HFF-Myc (cell line): ENCODE data around the gene TLE1.

Source experiments
- DNase-seq: peaks from one replicate; pipeline ENCODE4 v3.0.0-alpha.2; 2011; ENCODE audit warnings: low read depth; ENCODE audit errors: extremely low read depth
- H3K4me3 ChIP-seq: replicated peaks from 2 replicates; pipeline ENCODE4 v1.5.1; 2011; ENCODE audit warnings: low read depth, mild to moderate bottlenecking, control low read depth, low read length
- CTCF ChIP-seq: IDR thresholded peaks from 2 replicates; pipeline ENCODE4 v1.5.1; 2012; ENCODE audit warnings: mild to moderate bottlenecking, low read depth, low read length, control low read depth; ENCODE audit errors: missing control alignments

TLE1 gene

DNA sequence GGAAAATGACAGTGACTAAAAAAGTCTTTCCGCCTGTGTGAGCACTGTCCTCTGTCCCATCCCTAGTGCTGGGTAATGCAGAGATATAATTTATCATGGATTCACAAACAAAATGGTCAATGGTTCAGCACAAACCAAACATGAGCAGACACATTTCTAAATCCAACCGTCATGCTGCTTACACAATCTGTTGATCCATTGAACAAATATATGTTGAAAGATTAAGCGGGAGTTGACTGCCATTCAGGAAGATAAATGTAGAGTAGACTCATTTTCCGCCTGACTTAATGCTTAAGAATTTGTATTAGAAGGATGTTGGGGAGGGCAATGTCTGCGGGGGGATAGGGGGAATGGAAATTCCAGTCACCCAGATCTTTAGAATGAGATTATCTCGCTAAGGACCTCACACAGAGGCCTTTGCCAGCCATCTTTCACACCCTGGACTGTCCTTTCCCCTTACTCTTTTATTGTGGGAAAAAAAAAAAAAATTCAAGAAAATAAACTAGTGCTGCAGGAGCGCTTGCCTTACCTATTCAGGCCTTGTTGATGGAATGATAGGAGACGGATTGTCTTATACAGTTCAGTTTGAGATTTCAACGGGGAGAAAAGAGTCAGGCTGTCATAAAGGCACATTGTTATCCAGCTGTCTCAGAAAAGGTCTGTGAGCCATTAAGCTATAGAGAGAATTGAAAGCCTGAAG, 153.7 kb downstream of the TLE1 start:
- no peak for TF ChIP-seq CTCF
- DNase-seq: no peak
- H3K4me3 ChIP-seq: no peak overlapping the region

DNA sequence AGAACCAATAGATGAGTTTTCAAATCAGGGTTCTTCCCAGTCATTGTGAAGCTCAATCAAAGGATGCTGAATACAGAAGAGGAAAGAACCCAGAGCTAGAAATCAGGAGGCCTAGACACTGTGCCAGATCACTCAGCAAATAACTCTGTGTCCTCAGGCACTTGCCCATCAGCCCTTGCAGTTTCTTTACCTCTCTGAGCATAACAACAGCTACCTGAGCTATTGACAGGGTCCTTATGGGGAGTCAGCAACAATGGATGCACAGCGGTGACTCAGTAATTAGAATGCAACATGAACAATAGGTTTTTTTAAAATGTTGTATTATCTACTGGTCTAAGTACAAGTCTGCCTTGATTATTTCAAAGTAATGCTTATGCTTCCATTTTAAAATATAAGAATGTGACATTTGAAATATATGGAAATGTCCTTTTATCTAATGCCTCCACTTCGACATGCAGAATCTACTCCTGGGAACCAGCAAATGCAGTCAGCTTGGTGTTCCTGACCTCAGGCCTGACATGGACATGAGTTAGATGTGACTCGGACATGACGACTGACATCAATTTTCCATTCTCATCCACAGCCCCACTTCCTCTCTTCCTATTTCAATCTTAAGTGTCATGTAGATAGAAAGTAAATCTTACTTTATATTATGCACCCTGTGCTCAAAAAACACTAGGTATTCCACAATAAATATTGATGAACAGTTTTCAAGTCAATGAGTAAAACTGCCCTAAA, 155.0 kb downstream of the TLE1 start:
- no peak overlapping the region for H3K4me3 ChIP-seq
- TF ChIP-seq CTCF: no peak
- DNase-seq: no peak
